NCI-H1092 (cell line): ENCODE results near the gene DOK5.

ENCODE experiments used
- DNase-seq: peaks from one replicate; lab custom pipeline; 2025; lab: John Stamatoyannopoulos, UW

DOK5 gene

GRCh38 chr20:54618412-54618811 lies 143.0 kb downstream of the DOK5 start:
- DNase-seq: no peak

DNA sequence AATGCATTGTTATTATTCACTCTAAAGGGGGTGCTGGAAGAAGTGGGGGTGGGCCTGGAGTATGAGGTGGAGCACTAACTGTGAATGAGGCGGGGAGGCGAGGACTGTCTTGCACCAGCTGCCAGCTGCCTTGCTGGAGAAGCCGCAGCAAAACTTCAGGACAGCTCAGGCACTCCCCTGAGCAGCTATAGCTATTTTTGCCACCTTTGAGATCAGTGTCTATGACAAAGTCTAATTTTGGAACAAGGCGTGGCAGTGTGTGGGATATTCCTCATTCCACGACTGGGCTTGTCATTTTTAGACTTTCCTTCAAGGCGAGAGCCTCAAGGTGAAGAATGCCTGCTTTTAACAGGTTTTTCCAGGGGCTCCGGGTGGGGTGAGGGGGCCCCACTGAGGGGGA lies 143.8 kb downstream of the DOK5 start:
- no peak for DNase-seq

- DNase-seq: no peak
These were observed 144.3 kb downstream of the DOK5 start for GRCh38 chr20:54619682-54620081.

DNA sequence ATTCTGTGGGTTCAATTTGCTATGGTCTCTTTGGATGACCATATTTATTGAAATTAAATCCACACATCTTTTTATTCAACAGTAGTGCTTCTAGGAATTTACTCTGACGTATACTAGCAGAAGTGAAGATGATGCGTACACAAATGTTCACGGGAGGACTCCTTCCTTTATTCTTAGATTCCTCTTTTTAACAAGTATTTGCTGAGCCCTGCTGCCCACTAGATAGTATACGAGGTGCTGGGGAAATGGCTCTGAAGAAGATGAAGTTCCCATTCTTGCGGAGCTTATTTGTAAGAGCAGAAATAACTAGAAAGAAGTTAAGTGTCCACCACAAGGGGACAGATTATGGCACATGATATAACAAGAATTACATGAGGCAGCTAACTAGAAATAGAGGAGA lies 145.2 kb downstream of the DOK5 start:
- DNase-seq: no peak

- no peak for DNase-seq
These were observed 147.2 kb downstream of the DOK5 start for GRCh38 chr20:54622333-54623295.

DNA sequence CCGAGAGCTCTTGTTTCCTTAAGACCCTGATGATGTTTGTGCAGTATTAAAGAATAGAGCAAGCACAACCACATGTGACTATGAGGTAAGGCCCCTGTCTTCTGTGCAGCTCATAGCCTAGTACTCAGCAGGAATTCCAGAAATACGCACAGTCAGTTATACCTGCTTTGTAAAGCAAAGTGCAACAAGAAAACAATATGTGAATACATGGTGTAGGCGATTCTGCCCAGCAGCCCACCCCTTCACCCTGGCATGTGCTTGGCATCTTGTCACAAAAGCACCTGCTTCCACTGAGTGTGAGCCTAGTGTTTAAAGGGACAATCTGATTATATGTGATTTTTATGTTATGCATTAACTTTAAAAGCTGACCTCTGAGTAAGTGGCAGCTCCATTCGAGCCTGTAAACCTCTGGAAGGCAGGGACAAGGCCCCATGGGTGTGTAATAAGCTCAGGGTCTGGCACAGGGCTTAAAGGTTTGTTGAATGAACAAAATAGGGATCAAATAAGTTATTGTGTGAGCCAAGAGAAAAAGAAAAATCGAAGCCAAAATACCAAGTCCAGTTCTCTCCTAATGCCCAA lies 148.7 kb downstream of the DOK5 start:
- DNase-seq: no peak

- DNase-seq: no peak
These were observed 149.5 kb downstream of the DOK5 start for GRCh38 chr20:54624706-54625390.

- DNase-seq: no peak
These were observed 150.1 kb downstream of the DOK5 start for GRCh38 chr20:54625497-54625896.

GRCh38 chr20:54626126-54626525 lies 150.7 kb downstream of the DOK5 start:
- DNase-seq: no peak

GRCh38 chr20:54629632-54630031 lies 154.2 kb downstream of the DOK5 start:
- DNase-seq: no peak

DNA sequence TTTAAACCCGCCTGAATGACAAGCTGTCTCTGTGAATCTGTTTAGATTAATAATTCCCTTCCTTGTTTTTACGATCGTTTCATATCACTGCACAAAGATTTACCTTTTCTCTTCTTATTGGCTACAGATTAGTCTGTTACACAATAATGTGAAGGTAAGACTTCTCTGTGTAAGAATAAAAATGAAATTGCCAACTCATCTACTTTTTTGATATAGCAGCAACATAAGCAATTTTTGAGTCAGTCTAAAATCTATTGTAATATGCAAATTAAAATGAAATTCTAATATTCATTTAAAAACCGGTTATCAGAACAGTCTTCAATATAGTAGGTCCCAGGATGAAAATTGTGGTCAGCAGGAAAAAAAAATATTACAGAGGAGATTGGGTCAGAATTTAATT lies 155.2 kb downstream of the DOK5 start:
- DNase-seq: no peak

GRCh38 chr20:54631059-54631458 lies 155.7 kb downstream of the DOK5 start:
- DNase-seq: no peak

- no peak for DNase-seq
These were observed 158.3 kb downstream of the DOK5 start for GRCh38 chr20:54633374-54634355.

DNA sequence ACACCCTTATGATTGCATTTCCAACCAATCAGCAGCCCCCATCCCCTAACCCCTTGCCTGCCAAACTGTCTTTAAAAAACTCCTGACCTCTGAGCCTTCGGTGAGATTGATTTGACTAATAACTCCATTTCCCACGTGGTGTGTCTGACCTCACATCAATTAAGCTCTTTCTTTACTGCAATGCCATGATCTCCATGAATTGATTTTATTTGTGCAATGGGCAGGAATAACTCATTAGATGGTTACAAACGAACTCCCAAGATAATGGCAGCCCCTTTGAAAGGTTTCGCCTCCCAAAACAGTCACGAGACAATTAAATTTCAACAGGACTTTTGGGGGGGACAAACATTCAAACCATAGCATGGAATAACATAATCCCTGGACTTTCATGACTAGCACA lies 161.2 kb downstream of the DOK5 start:
- no peak for DNase-seq

GRCh38 chr20:54639941-54640340 lies 164.5 kb downstream of the DOK5 start:
- DNase-seq: no peak

DNA sequence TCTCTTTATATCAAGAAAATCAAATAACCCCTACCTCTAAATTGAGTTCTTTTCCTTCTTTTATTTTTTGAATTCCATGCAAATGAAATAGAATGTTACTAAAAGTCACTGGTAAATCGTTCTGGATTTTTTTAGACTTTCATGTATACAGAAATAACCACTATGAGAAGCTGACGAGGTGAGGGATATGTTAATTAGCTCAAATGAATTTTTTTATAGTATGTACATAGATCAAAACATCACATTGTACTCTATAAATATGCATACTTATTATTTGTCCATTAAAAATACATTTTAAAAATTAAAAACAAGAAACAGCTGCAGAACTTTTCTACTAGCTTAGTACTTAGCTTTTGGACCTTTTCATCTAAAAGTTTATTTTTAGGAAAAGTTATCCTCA lies 165.4 kb downstream of the DOK5 start:
- DNase-seq: no peak

- DNase-seq: no peak
These were observed 167.7 kb downstream of the DOK5 start for GRCh38 chr20:54642864-54643667.

GRCh38 chr20:54643761-54644160 lies 168.4 kb downstream of the DOK5 start:
- no peak for DNase-seq

- no peak for DNase-seq
These were observed 170.2 kb downstream of the DOK5 start for GRCh38 chr20:54645445-54646155.

GRCh38 chr20:54646156-54646517 lies 170.7 kb downstream of the DOK5 start:
- DNase-seq: no peak
